NCI-H748 treated with DMSO at 0.1 percent for 48 hours (cell line): ENCODE data around the gene S100A4.
"Not testable (repeated sequence)": the region's sequence is repeated elsewhere in the genome, so short reads cannot be mapped to it uniquely, and the experiment has no call there.

Experiments
- DNase-seq: peaks from one replicate; lab custom pipeline; 2025; lab: John Stamatoyannopoulos, UW

S100A4 gene

GRCh38 chr1:153533689-153534201, 11.9 kb downstream of the S100A4 start:
- DNase-seq: no peak

GRCh38 chr1:153532769-153533599, 12.6 kb downstream of the S100A4 start:
- peak; percentile 78 for DNase-seq

GRCh38 chr1:153532181-153532580, 13.4 kb downstream of the S100A4 start:
- no peak for DNase-seq

GRCh38 chr1:153531638-153532037, 14.0 kb downstream of the S100A4 start:
- DNase-seq: no peak

- no peak for DNase-seq
Observed at GRCh38 chr1:153527683-153528040, 17.9 kb downstream of the S100A4 start.

GRCh38 chr1:153527023-153527682, 18.5 kb downstream of the S100A4 start:
- DNase-seq: no peak

- no peak for DNase-seq
Observed at GRCh38 chr1:153526132-153526543, 19.5 kb downstream of the S100A4 start.

GRCh38 chr1:153525088-153525728, 20.4 kb downstream of the S100A4 start:
- DNase-seq: no peak

- not testable (repeated sequence) for DNase-seq
Observed at GRCh38 chr1:153522353-153523048, 23.1 kb downstream of the S100A4 start.

GRCh38 chr1:153521808-153522207, 23.8 kb downstream of the S100A4 start:
- DNase-seq: not testable (repeated sequence)

GRCh38 chr1:153520818-153521476, 24.7 kb downstream of the S100A4 start:
- no peak for DNase-seq

- not testable (repeated sequence) for DNase-seq
Observed at GRCh38 chr1:153520137-153520691, 25.4 kb downstream of the S100A4 start.

- no peak for DNase-seq
Observed at GRCh38 chr1:153519242-153519641, 26.4 kb downstream of the S100A4 start.

GRCh38 chr1:153515504-153516394, 29.9 kb downstream of the S100A4 start:
- DNase-seq: no peak

- no peak for DNase-seq
Observed at GRCh38 chr1:153513666-153514065, 31.9 kb downstream of the S100A4 start.

GRCh38 chr1:153513023-153513422, 32.6 kb downstream of the S100A4 start:
- DNase-seq: no peak

GRCh38 chr1:153510984-153511410, 34.6 kb downstream of the S100A4 start:
- DNase-seq: peak; percentile 76

- no peak for DNase-seq
Observed at GRCh38 chr1:153509729-153510354, 35.8 kb downstream of the S100A4 start.

GRCh38 chr1:153509036-153509435, 36.6 kb downstream of the S100A4 start:
- no peak for DNase-seq
